ENCODE measurements around the gene MCM3. TPM values are rescaled to one million over a fixed set of nuclear protein-coding genes. Genes with fewer than 3 reads are reported as not detected.

The MCM3 gene
- 68.2 and 122 TPM in 2 replicates for total RNA-seq (ENCODE audit: low replicate concordance)
- long read RNA-seq, transcript MCM3-201 (17 exons, 3,083 nt) = major isoform, 520 of 644 reads
- long read RNA-seq, transcript MCM3-202 (16 exons, 2,523 nt) = minor isoform, 6 of 644 reads
- long read RNA-seq, partial matches to known transcripts = 58 of 644 reads
- long read RNA-seq, other reads (novel, unspliced or antisense) = 60 of 644 reads

DNA sequence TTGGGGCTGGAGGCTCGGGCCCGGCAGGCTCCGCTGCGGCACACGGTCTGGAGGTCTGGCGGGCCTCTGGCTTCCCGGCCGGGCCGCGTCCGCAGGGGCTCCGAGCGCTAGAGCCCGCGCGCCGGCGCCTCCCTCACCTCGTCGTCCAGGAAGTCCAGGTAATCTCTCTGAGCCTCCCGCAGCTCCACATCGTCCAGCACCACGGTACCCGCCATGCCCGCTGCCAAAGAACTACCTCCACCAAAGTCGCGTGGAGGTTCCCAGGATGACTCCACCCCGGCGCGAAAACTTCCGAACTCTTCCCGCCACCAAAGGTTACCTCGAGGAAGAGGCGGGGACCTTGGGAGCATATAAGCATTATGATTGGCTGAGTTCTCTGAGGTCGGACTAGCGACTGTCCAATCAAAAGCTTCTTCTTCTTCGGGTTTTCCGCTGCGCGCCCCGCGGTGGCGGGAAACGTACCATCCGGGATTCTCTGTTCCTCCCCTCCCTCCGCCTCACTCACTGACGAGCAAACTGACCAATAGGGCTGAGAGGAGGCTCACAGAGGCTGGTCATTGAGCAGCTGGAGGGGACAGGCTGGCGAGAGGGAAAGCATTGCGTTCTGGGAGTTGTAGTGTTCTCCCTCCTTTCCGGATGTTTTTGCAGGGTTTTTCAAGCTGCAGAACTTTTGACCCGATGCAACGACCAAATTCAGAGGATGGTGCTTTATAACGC lies at the start of gene MCM3:
TSS of gene MCM3 (minus strand) at position 283 of the 717 bp plus-strand sequence. CDS start at position 215, 68 bp downstream.
- Mint-ChIP-seq H3K27ac (no peak within 1 kb of the TSS), H3K4me3 (no peak within 1 kb of the TSS), H3K9me3 (no peaks in the 10 kb centered on the region), H3K4me1 (ENCODE audit: unreplicated experiment) (peaks cover 17% of the 10 kb centered on the region), H3K36me3 (peaks cover 22% of the 10 kb centered on the region), H3K27me3 (no peaks in the 10 kb centered on the region)
- TF ChIP-seq, protein P1, sequence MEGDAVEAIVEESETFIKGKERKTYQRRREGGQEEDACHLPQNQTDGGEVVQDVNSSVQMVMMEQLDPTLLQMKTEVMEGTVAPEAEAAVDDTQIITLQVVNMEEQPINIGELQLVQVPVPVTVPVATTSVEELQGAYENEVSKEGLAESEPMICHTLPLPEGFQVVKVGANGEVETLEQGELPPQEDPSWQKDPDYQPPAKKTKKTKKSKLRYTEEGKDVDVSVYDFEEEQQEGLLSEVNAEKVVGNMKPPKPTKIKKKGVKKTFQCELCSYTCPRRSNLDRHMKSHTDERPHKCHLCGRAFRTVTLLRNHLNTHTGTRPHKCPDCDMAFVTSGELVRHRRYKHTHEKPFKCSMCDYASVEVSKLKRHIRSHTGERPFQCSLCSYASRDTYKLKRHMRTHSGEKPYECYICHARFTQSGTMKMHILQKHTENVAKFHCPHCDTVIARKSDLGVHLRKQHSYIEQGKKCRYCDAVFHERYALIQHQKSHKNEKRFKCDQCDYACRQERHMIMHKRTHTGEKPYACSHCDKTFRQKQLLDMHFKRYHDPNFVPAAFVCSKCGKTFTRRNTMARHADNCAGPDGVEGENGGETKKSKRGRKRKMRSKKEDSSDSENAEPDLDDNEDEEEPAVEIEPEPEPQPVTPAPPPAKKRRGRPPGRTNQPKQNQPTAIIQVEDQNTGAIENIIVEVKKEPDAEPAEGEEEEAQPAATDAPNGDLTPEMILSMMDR (conservative IDR thresholded peaks at IDR 0.05) = no peak
- peak; percentile 97 for DNase-seq (ENCODE audit: extremely low spot score, unreplicated experiment)

DNA sequence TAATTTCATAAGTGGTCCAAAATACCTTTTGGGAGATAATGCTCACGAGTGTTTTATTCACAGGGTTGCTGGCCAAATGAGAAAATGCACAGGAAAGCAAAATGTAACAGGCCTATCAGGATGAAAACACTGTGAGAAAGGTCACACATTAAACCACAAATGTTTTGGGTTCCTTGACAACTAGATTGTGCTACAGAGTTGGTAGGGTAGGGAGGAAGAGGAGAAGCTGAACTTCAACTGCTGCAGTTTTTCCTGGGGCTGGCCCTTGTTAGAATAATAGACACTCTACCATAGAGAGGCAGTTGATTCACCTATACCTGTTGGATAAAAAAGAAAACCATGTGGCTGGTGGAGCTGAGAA lies 49.3 kb upstream of the MCM3 start:
- Mint-ChIP-seq H3K27me3 (no peaks in the 10 kb centered on the region), H3K4me3 (peak overlapping the region; percentile 2), H3K4me1 (ENCODE audit: unreplicated experiment) (peaks cover 25% of the 10 kb centered on the region), H3K27ac (peak overlapping the region; percentile 84), H3K9me3 (no peaks in the 10 kb centered on the region), H3K36me3 (no peaks in the 10 kb centered on the region)
- no peak for DNase-seq (ENCODE audit: extremely low spot score, unreplicated experiment)
- TF ChIP-seq, protein P1 (conservative IDR thresholded peaks at IDR 0.05) = no peak

DNA sequence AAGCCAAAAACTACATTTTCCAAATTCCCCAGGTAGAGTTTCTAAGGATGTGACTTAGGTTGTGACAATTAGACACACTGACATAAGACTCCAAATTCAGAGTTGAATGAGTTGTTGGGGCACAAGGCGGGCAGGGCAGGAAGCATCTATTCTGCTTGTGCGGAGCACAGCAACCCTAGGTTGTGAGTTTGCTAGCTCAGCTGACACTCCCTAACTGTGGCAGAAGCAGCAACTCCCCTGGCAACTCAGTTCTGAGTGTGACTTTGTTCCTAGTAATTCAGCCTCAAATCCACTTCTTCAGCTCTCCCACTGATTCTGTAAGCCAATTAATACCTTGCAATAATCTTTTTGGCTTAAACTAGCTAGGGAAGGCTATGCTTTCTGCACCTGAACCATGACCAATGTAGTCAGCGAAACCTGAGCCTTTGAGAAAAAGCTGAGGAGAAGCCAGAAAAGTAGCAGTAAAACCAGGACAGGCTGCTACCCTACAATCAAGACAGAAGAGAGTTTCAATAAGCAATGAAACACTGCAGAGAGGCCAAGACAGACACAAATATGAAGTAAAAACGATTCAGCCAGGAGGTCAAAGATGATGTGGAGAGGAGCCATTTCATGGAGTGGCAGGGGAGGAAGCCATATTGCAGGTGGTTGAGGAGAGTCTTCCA lies 47.4 kb upstream of the MCM3 start:
- TF ChIP-seq, protein P1 (conservative IDR thresholded peaks at IDR 0.05) = no peak
- Mint-ChIP-seq H3K4me1 (ENCODE audit: unreplicated experiment) (peaks cover 36% of the 10 kb centered on the region), H3K4me3 (peak overlapping the region; percentile 21), H3K27me3 (no peaks in the 10 kb centered on the region), H3K36me3 (no peaks in the 10 kb centered on the region), H3K9me3 (no peaks in the 10 kb centered on the region), H3K27ac (peak overlapping the region; percentile 48)
- no peak for DNase-seq (ENCODE audit: extremely low spot score, unreplicated experiment)

- Mint-ChIP-seq H3K27ac (peak overlapping the region; percentile 90), H3K4me1 (ENCODE audit: unreplicated experiment) (peaks cover 47% of the 10 kb centered on the region), H3K27me3 (peaks cover 4% of the 10 kb centered on the region), H3K36me3 (no peaks in the 10 kb centered on the region), H3K4me3 (peak overlapping the region; percentile 58), H3K9me3 (peaks cover 5% of the 10 kb centered on the region)
- TF ChIP-seq, protein P1 (conservative IDR thresholded peaks at IDR 0.05) = no peak
- DNase-seq (ENCODE audit: extremely low spot score, unreplicated experiment) = no peak
These were observed 45.9 kb upstream of the MCM3 start for GRCh38 chr6:52330470-52330869.

DNA sequence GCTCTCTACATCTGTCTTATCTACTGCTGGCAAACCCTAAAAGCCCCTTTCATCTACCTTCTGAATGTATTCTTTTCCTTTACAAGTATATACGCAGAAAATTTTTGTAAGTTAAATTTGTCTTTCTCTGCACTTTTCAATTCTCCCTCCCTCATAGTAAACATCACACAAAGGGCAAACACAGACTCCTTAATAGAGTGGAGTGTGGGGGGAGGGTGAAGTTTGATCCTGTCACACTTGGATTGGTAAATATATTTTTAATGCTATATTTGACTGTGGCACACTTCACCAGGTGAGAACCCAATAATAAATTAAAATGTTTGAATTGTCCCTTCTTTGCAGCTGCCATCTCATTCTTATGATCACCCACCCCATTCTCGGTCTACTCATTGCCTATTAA lies 44.2 kb upstream of the MCM3 start:
- H3K9me3 Mint-ChIP-seq = peaks cover 5% of the 10 kb centered on the region
- no peaks in the 10 kb centered on the region for H3K36me3 Mint-ChIP-seq
- peaks cover 47% of the 10 kb centered on the region for H3K4me1 Mint-ChIP-seq (ENCODE audit: unreplicated experiment)
- H3K27me3 Mint-ChIP-seq = peaks cover 7% of the 10 kb centered on the region
- TF ChIP-seq, protein P1 (conservative IDR thresholded peaks at IDR 0.05) = no peak
- DNase-seq (ENCODE audit: extremely low spot score, unreplicated experiment) = no peak
- H3K27ac Mint-ChIP-seq = peak overlapping the region; percentile 6
- H3K4me3 Mint-ChIP-seq = no peak overlapping the region
